ENCODE data around the gene CES5A. TPM values are rescaled to one million over a fixed set of nuclear protein-coding genes. Genes with fewer than 3 reads are reported as not detected.

Gene CES5A
- total and polyA plus RNA-seq, 2 of the 8 experiments (the other 6 are each of a cell fraction or from before 2014, with no cell fraction given), result not detected

- Histone ChIP-seq H4K20me1 (replicated peaks in 1 of 2; ENCODE audit: control insufficient read depth in 1 of 2, insufficient read depth in 2 of 2, low read length in 2 of 2) (no peaks in the 10 kb centered on the region), H4K5ac (ENCODE audit: insufficient read length, low read depth, low read length) (no peak overlapping the region), H2BK15ac (ENCODE audit: low read length) (no peak overlapping the region), H2BK5ac (ENCODE audit: low read depth, low read length) (no peak overlapping the region), H3K9ac (replicated peaks in 1 of 4; ENCODE audit: extremely low read depth in 1 of 4, low read depth in 3 of 4, low read length in 3 of 4) (no peak overlapping the region), H3K79me2 (ENCODE audit: control insufficient read depth in 1 of 2, insufficient read depth in 2 of 2, low read length in 2 of 2) (no peaks in the 10 kb centered on the region), H2AK5ac (ENCODE audit: low read depth, low read length) (no peak overlapping the region), H3K9me3 (ENCODE audit: insufficient read depth in 2 of 2, low read depth in 1 of 2, low read length in 1 of 2) (no peaks in the 10 kb centered on the region), H3K79me1 (ENCODE audit: low read depth, low read length) (no peaks in the 10 kb centered on the region), H3K4me2 (ENCODE audit: insufficient read depth in 1 of 2, low read depth in 2 of 2, low read length in 2 of 2) (no peak overlapping the region), H4K8ac (ENCODE audit: extremely low read depth, insufficient read depth, low read length) (no peak overlapping the region), H3K36me3 (ENCODE audit: control insufficient read depth in 2 of 4, insufficient read depth in 4 of 4, low read length in 3 of 4) (no peaks in the 10 kb centered on the region), H3K4me1 (replicated peaks in 1 of 4; ENCODE audit: control insufficient read depth in 3 of 4, insufficient read depth in 4 of 4, low read length in 3 of 4) (no peaks in the 10 kb centered on the region), H4K91ac (replicated peaks; ENCODE audit: insufficient read length, low read length) (no peak overlapping the region), H3K23ac (ENCODE audit: insufficient read length) (no peak overlapping the region), H3K14ac (ENCODE audit: insufficient read length) (no peak overlapping the region), H3K4ac (replicated peaks; ENCODE audit: insufficient read length, low read depth, low read length) (no peak overlapping the region), H3K23me2 (ENCODE audit: low read depth, low read length) (no peaks in the 10 kb centered on the region), H3K56ac (replicated peaks; ENCODE audit: insufficient read length, low read depth, low read length) (no peak overlapping the region), H2BK20ac (ENCODE audit: low read length) (no peak overlapping the region), H3K4me3 (ENCODE audit: extremely low read depth in 1 of 4, insufficient read depth in 2 of 4, low read depth in 3 of 4, low read length in 4 of 4) (no peak overlapping the region), H3K27me3 (replicated peaks in 1 of 4; ENCODE audit: control insufficient read depth in 3 of 4, extremely low read depth in 1 of 4, insufficient read depth in 3 of 4, low read length in 3 of 4) (no peaks in the 10 kb centered on the region), H2BK120ac (replicated peaks; ENCODE audit: low read depth, low read length) (no peak overlapping the region), H3K18ac (ENCODE audit: extremely low read depth, low read length) (no peak overlapping the region), H3K27ac (ENCODE audit: low read depth, low read length) (no peak overlapping the region), H2BK12ac (ENCODE audit: low read depth, low read length) (no peak overlapping the region), H2AFZ (ENCODE audit: low read length) (no peak overlapping the region)
- no peak for DNase-seq (ENCODE audit: low read depth in 1 of 2, low spot score in 2 of 2)
- POLR2A ChIA-PET (ENCODE audit: partially characterized antibody), result no interaction called here
- FAIRE-seq, result no peak
- CTCF ChIA-PET (ENCODE audit: partially characterized antibody), result interaction anchor here (1.5 to 2.5 kb wide), 2 partner anchors 10 to 407 kb away, joined by 4 to 5 read pairs; no protein-coding TSS in a partner anchor
- WGBS, 2 experiments (ENCODE audit: extremely low coverage in 1 of 2, insufficient coverage in 1 of 2, insufficient read length in 1 of 2, insufficient replicate concordance in 2 of 2, low coverage in 1 of 2, low lambda C conversion rate in 2 of 2, missing lambda C conversion rate in 1 of 2), result 85% methylated on average over 7 of the region's 7 CpGs; no CpG with 5 or more reads in 1 of the 2 experiments
- no peak for TF ChIP-seq EGR1 (IDR thresholded peaks at IDR 0.05; ENCODE audit: borderline replicate concordance, low read depth, low read length)
- TF ChIP-seq YY1 (IDR thresholded peaks at IDR 0.05; ENCODE audit: low read depth, low read length), result no peak
- no peak for TF ChIP-seq SP1 (IDR thresholded peaks at IDR 0.05; ENCODE audit: low read depth, low read length)
- no peak for TF ChIP-seq RBBP5 (IDR thresholded peaks at IDR 0.05; ENCODE audit: borderline replicate concordance, low read depth, low read length)
- TF ChIP-seq CHD2 (IDR thresholded peaks at IDR 0.05; ENCODE audit: low read length), result no peak
- no peak for TF ChIP-seq JUN (IDR thresholded peaks at IDR 0.05; ENCODE audit: low read depth, low read length)
- no peak for TF ChIP-seq NRF1 (IDR thresholded peaks at IDR 0.05; ENCODE audit: low read depth, low read length)
- TF ChIP-seq KDM4A (IDR thresholded peaks at IDR 0.05; ENCODE audit: low read depth, low read length, severe bottlenecking), result no peak
- TF ChIP-seq RFX5 (IDR thresholded peaks at IDR 0.05; ENCODE audit: borderline replicate concordance, low read depth, low read length), result no peak
- TF ChIP-seq KDM1A (IDR thresholded peaks at IDR 0.05; ENCODE audit: borderline replicate concordance, low read length), result no peak
- no peak for TF ChIP-seq TEAD4 (IDR thresholded peaks at IDR 0.05; ENCODE audit: low read depth, low read length)
- no peak for TF ChIP-seq HDAC2 (IDR thresholded peaks at IDR 0.05; ENCODE audit: borderline replicate concordance in 1 of 2, low read depth in 2 of 2, low read length in 2 of 2)
- TF ChIP-seq SAP30 (IDR thresholded peaks at IDR 0.05; ENCODE audit: insufficient read depth, insufficient replicate concordance, low read length), result no peak
Measured at GRCh38 chr16:55872130-55872529, 3.0 kb downstream of the CES5A start.

All from H1 (cell line).